Activated CD8-positive, alpha-beta memory T cell treated with anti-CD3 and anti-CD28 coated beads for 4 hours (primary cell): Measurements from ENCODE around the gene NUAK1.
"Not testable (repeated sequence)": the region's sequence is repeated elsewhere in the genome, so short reads cannot be mapped to it uniquely, and the experiment has no call there.

Experiments
- DNase-seq, 2 donors: peaks; one replicate each; pipeline ENCODE4 v3.0.0-alpha.2; 2020; ENCODE audit warnings: low read depth in 2 of 2

NUAK1 gene

GRCh38 chr12:106033161-106033675 is 105.5 kb downstream of the NUAK1 start:
- no peak for DNase-seq

- no peak for DNase-seq
These were observed 106.2 kb downstream of the NUAK1 start for GRCh38 chr12:106032623-106032925.

GRCh38 chr12:106031761-106032622 is 106.8 kb downstream of the NUAK1 start:
- DNase-seq: no peak

- no peak for DNase-seq
These were observed 108.3 kb downstream of the NUAK1 start for GRCh38 chr12:106030210-106031071.

- no peak for DNase-seq
These were observed 109.2 kb downstream of the NUAK1 start for GRCh38 chr12:106029532-106029931.

GRCh38 chr12:106027911-106028310 is 110.8 kb downstream of the NUAK1 start:
- no peak for DNase-seq

- DNase-seq: no peak
These were observed 111.5 kb downstream of the NUAK1 start for GRCh38 chr12:106027286-106027685.

GRCh38 chr12:106025129-106025528 is 113.6 kb downstream of the NUAK1 start:
- DNase-seq: no peak

- DNase-seq: no peak
These were observed 115.7 kb downstream of the NUAK1 start for GRCh38 chr12:106023039-106023438.

GRCh38 chr12:106022568-106023012 is 116.2 kb downstream of the NUAK1 start:
- DNase-seq: no peak

GRCh38 chr12:106021516-106021915 is 117.2 kb downstream of the NUAK1 start:
- no peak for DNase-seq

GRCh38 chr12:106020736-106021135 is 118.0 kb downstream of the NUAK1 start:
- DNase-seq: no peak

GRCh38 chr12:106019144-106019543 is 119.6 kb downstream of the NUAK1 start:
- DNase-seq: no peak

- DNase-seq: no peak
These were observed 120.5 kb downstream of the NUAK1 start for GRCh38 chr12:106018286-106018685.

GRCh38 chr12:106016601-106017278 is 122.0 kb downstream of the NUAK1 start:
- not testable (repeated sequence) for DNase-seq

GRCh38 chr12:106015646-106016045 is 123.1 kb downstream of the NUAK1 start:
- no peak for DNase-seq

- no peak for DNase-seq
These were observed 124.8 kb downstream of the NUAK1 start for GRCh38 chr12:106013941-106014340.
